ENCODE measurements around the gene MEPCE. TPM values are rescaled to one million over a fixed set of nuclear protein-coding genes. Genes with fewer than 3 reads are reported as not detected.
A peak's percentile ranks its signal among the peaks of the same experiment; 100 is the strongest.

The MEPCE gene
- total and polyA plus RNA-seq, 2 of the 8 experiments (the other 6 are each of a cell fraction or from before 2014, with no cell fraction given): 22.8 to 48.8 TPM

GRCh38 chr7:100428199-100428966 is 1.2 kb upstream of the MEPCE start, which contains the start of gene ZCWPW1 (continued):
- TF ChIP-seq CHD7 (IDR thresholded peaks at IDR 0.05; ENCODE audit: insufficient replicate concordance, low read length) (peak; percentile 18), RXRA (IDR thresholded peaks at IDR 0.05; ENCODE audit: insufficient read depth, low read depth, low read length) (no peak), POU5F1 (IDR thresholded peaks at IDR 0.05; ENCODE audit: low read depth, low read length) (no peak), TCF12 (IDR thresholded peaks at IDR 0.05; ENCODE audit: low read depth, low read length) (no peak)

All from H1 (cell line).